ENCODE measurements around the gene SLC17A2.

The SLC17A2 gene

DNA sequence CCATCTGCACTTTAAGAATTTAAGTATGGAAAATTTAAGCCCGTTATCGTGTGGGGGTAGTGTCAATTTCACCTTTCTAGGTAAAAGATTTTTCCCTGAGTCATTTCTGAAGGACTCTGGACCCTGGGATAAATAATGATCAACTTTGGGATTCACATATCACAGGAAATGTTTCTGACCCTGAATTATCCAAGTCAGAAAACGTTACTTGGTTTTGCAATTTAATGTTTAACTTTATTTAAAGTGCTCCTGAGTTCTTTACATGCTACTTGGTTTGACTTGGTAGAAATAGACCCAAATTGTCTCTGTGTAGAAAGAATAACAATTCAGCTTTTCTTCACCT is 55.0 kb downstream of the SLC17A2 start:
- TF ChIP-seq, protein P1, sequence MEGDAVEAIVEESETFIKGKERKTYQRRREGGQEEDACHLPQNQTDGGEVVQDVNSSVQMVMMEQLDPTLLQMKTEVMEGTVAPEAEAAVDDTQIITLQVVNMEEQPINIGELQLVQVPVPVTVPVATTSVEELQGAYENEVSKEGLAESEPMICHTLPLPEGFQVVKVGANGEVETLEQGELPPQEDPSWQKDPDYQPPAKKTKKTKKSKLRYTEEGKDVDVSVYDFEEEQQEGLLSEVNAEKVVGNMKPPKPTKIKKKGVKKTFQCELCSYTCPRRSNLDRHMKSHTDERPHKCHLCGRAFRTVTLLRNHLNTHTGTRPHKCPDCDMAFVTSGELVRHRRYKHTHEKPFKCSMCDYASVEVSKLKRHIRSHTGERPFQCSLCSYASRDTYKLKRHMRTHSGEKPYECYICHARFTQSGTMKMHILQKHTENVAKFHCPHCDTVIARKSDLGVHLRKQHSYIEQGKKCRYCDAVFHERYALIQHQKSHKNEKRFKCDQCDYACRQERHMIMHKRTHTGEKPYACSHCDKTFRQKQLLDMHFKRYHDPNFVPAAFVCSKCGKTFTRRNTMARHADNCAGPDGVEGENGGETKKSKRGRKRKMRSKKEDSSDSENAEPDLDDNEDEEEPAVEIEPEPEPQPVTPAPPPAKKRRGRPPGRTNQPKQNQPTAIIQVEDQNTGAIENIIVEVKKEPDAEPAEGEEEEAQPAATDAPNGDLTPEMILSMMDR (IDR thresholded peaks at IDR 0.05) = no peak

DNA sequence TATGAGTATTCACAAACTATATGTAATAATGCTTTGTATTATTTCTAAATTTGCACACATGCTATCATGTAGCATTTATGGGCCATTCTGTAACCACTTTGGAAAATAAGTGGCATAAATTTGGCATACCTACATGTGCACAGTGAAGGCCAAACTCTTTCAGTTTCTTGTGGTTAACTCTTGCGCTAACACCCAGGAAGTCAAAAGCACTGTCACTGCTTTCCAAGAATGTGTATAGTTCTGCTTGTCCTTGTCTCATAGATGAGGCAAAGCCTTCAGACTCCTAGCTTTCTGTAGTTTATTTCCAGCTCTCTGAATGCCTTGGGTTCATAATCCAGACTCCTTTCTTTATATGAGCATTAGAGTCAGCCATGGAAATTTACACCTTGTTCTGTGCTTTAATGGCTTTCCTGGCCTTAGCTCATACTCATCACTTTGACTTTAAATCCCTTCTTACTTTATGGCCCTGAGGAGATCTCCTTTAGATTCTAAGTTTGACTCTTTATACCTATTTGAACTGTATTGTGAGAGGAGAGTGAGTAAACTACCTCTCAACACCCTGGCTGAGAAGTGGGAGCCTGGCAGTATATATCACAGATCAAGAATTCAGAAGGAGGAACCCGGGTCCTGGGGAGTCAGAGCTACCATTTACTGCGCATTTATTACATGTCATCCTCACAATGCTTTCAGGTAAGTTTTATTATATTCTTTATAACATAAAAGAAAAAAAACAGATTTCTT is 55.5 kb downstream of the SLC17A2 start:
- TF ChIP-seq, protein P1 (IDR thresholded peaks at IDR 0.05) = no peak

DNA sequence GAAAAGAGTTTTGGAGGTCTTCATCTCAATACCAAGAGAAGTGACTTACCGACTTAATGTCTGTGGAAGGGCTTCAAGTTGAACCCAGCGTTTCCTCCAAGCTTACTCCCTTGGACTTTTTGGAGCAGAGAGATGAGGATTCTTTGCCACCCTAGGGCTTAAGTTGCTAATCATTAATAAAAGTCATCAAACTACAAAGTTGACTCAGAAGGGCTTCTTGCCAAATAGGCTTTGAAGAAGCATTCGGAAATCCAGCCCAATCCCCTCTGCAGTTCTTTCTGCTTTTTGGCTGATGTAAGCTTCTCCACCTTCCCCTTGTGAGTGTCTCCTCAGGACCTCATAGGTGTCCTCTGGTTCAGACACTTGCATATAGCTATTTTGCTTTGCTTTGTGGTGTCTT is 56.4 kb downstream of the SLC17A2 start, which contains the start of gene SLC17A3:
Gene SLC17A3 (minus strand): TSS at position 126 of the 400 bp plus-strand sequence. CDS start 5,856 bp downstream, outside the sequence.
- TF ChIP-seq, protein P1 (IDR thresholded peaks at IDR 0.05) = no peak

DNA sequence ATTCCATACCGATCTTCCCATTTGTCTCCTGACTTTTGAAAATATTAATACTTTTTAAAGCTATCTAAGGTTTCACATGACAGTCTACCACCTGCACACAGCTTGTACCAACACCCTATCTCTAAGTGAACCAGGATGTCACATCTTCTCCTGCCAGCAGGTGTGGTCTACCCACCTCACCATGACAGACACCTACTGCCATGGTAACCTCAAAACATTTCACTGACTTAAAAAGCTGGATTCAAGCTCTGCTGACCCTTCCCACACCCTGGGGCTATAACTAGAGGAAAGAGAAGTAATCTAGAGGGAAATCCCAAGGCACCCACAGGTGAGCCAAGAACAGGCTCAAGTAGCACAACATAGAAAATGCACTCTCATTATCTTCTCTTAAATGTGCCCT is 57.7 kb downstream of the SLC17A2 start:
- TF ChIP-seq, protein P1 (IDR thresholded peaks at IDR 0.05) = no peak

DNA sequence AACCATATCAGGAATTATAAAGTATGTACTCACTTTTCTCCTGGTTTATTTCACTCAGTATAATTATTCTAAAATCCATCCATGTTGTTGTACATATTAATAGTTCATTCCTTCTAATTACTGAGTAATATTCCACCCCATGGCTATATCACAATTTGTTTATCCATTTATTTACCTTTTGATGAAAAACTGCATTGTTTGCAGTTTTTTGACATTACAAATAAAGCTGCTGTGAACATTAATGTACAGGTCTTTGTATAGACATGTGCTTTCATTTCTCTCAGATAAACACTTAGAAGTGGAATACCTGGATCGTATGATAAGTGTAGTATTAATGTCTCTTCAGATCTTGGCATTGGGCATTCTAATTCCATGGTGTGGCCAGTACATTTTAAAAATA is 60.7 kb downstream of the SLC17A2 start:
- TF ChIP-seq, protein P1 (IDR thresholded peaks at IDR 0.05) = no peak

DNA sequence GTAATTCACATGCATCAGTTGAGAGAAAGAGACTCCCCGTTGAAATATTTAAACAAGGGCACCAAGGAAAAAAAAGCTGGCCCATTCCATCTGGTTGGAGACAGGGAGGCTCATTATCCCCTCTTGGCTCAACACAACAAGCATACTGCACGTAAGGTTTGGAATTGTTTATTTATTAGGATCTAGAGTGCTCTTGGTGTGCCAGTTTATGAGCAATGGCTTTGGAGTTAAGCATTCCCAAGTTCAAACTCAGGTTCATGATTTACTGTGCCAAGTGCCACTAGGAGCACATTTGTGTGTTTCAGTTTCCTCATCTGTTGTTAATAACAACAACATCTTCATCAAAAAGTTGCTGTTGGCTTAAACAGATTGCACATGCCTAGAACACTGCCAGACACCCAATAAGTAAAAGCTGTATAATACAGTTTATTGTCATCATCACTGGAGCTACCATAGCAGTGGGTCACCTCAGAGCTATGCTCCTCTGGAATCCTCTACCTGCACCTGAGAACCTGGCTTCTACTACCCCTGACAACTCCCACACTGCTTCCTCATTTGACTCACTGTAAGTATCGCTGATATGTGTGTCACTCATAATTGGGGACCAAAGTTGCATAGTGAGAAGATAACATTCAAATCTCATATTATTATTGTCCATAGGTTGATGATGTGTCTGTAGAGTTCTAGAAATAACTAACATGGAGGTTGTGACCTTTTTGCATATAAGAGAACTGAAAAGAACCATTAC is 61.9 kb downstream of the SLC17A2 start:
- TF ChIP-seq, protein P1 (IDR thresholded peaks at IDR 0.05) = no peak

DNA sequence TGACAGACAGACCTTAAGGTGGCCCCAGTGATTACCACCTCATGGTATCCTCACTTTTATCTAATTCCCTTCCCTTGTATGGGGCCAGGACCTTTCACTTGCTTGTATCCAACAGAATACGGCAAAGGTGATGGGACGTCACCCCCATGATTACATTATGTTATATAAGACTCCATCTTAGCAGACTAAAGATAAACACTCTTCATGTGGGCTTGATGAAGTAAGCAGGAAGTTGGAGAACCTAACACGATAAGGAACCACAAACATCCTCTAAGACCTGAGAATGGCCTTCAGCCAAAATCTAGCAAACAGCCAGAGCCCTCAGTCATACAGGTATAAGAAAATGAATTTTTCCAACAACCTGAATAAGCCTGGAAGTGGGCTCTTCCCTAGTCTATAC is 64.5 kb downstream of the SLC17A2 start:
- TF ChIP-seq, protein P1 (IDR thresholded peaks at IDR 0.05) = no peak
